Breast epithelium (tissue), 3 donors: ENCODE results near the gene SULT2B1.

ENCODE experiments used
- POLR2AphosphoS5 ChIP-seq, 3 donors: sonication (generic); formaldehyde crosslinking; IDR thresholded peaks; one replicate each; pipeline ENCODE4 v1.6.1; 2017; ENCODE audit warnings: antibody characterized with exemption in 3 of 3
- TF ChIP-seq, protein P1 (sequence below), 3 donors: fragments of 450-650 bp; IDR thresholded peaks; one replicate each; pipeline ENCODE4 v1.5.1; 2016 to 2017; ENCODE audit warnings: antibody characterized with exemption in 3 of 3, mild to moderate bottlenecking in 3 of 3, moderate library complexity in 3 of 3

DNA sequence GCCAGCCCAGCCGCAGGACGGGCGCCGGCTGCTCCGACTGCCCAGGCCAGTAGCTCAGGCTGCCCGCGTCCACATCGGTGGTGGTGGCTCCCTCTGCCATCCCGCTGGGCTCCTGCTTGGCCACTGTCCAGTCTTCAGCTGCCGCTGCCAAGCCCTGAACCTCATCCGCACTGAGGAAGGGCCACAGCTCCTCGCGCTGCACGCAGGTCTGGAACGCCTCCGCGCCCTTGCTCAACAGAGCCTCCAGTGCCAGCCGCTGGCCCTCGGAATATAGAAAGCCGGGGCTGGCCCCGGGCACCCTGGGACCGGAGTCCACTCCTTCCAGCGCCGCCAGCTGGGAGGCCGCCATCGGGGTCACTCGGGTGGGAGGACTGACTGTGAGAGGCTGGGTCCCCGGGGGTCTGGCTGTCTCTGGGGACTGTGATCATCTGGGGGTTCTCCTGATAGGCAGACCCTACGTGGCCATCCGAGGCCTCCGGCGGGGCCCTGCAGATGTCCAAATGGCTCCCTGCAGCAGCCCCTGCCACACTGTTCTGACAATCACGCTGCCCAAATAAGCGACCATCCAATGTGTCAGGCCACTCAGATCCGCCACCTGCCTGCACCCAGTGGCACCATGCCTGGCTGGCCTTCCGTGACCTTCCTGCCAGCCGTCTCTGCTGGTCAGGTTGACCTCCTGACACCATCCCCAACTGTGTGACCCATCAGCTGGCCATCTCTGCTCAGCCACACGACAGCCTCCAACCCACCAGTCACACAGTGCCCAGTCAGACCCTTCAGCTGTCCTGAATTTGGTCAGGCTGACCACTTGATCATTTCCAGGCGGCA lies 61.3 kb downstream of the SULT2B1 start:
- TF ChIP-seq, protein P1, sequence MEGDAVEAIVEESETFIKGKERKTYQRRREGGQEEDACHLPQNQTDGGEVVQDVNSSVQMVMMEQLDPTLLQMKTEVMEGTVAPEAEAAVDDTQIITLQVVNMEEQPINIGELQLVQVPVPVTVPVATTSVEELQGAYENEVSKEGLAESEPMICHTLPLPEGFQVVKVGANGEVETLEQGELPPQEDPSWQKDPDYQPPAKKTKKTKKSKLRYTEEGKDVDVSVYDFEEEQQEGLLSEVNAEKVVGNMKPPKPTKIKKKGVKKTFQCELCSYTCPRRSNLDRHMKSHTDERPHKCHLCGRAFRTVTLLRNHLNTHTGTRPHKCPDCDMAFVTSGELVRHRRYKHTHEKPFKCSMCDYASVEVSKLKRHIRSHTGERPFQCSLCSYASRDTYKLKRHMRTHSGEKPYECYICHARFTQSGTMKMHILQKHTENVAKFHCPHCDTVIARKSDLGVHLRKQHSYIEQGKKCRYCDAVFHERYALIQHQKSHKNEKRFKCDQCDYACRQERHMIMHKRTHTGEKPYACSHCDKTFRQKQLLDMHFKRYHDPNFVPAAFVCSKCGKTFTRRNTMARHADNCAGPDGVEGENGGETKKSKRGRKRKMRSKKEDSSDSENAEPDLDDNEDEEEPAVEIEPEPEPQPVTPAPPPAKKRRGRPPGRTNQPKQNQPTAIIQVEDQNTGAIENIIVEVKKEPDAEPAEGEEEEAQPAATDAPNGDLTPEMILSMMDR (IDR thresholded peaks at IDR 0.05): no peak
- no peak for TF ChIP-seq POLR2AphosphoS5 (IDR thresholded peaks at IDR 0.05)
